ENCODE data around the gene C9orf50. TPM values are rescaled to one million over a fixed set of nuclear protein-coding genes. Genes with fewer than 3 reads are reported as not detected.

C9orf50 gene
- total RNA-seq, 3 donors from 2014 or later: not detected

GRCh38 chr9:129628709-129629108, 7.8 kb upstream of the C9orf50 start:
- Histone ChIP-seq H3K4me1 (ENCODE audit: low read depth) (peaks cover 15% of the 10 kb centered on the region), H3K9me3 (no peaks in the 10 kb centered on the region), H3K4me3 (no peak overlapping the region), H3K36me3 (ENCODE audit: low read depth) (no peaks in the 10 kb centered on the region)
- intact Hi-C loops (cut with DNase I, micrococcal nuclease): no loop called here
- no peak for TF ChIP-seq CTCF (IDR thresholded peaks at IDR 0.05)
- DNase-seq (no peak), ATAC-seq (no peak)

- no peak overlapping the region for H3K4me3 ChIP-seq
- no peaks in the 10 kb centered on the region for H3K9me3 ChIP-seq
- ATAC-seq (no peak), DNase-seq (no peak)
- no peak for TF ChIP-seq CTCF (IDR thresholded peaks at IDR 0.05)
- H3K36me3 ChIP-seq (ENCODE audit: low read depth): no peaks in the 10 kb centered on the region
- intact Hi-C loops (cut with DNase I, micrococcal nuclease): no loop called here
- H3K4me1 ChIP-seq (ENCODE audit: low read depth): peaks cover 15% of the 10 kb centered on the region
Measured at GRCh38 chr9:129627556-129628440, 6.9 kb upstream of the C9orf50 start.

- Histone ChIP-seq H3K4me3 (peak overlapping the region; percentile 29), H3K4me1 (ENCODE audit: low read depth) (peaks cover 15% of the 10 kb centered on the region)
- intact Hi-C loops (cut with DNase I, micrococcal nuclease): no loop called here
Measured at GRCh38 chr9:129626625-129627284, 5.9 kb upstream of the C9orf50 start.

GRCh38 chr9:129626079-129626624, 5.3 kb upstream of the C9orf50 start, which contains the start of gene NTMT1:
NTMT1 (plus strand) TSS chr9:129626163; CDS start chr9:129632704, 6,541 bp downstream.
- TF ChIP-seq CTCF (IDR thresholded peaks at IDR 0.05): no peak
- DNase-seq (peak; percentile 90 to 93 (median 92)), ATAC-seq (peak; percentile 95)
- Histone ChIP-seq H3K4me3 (peak within 1 kb of the TSS; percentile 29), H3K4me1 (ENCODE audit: low read depth) (peaks cover 15% of the 10 kb centered on the region), H3K9me3 (no peaks in the 10 kb centered on the region), H3K36me3 (ENCODE audit: low read depth) (no peaks in the 10 kb centered on the region)
- intact Hi-C loops (cut with DNase I, micrococcal nuclease): no loop called here

More at GRCh38 chr9:129626625-129627284, 5.9 kb upstream of the C9orf50 start:
- no peaks in the 10 kb centered on the region for H3K36me3 ChIP-seq (ENCODE audit: low read depth)
- TF ChIP-seq CTCF (IDR thresholded peaks at IDR 0.05): no peak
- ATAC-seq (peak; percentile 72), DNase-seq (peak in 2 of 3 donors; percentile 57 to 65)
- no peaks in the 10 kb centered on the region for H3K9me3 ChIP-seq

- intact Hi-C loops (cut with DNase I, micrococcal nuclease): no loop called here
- Histone ChIP-seq H3K4me3 (no peak overlapping the region), H3K4me1 (ENCODE audit: low read depth) (peaks cover 24% of the 10 kb centered on the region)
Measured at GRCh38 chr9:129624947-129625346, 4.0 kb upstream of the C9orf50 start.

More at GRCh38 chr9:129624947-129625346, 4.0 kb upstream of the C9orf50 start:
- no peak for TF ChIP-seq CTCF (IDR thresholded peaks at IDR 0.05)
- no peaks in the 10 kb centered on the region for H3K36me3 ChIP-seq (ENCODE audit: low read depth)
- H3K9me3 ChIP-seq: no peaks in the 10 kb centered on the region
- no peak for ATAC-seq
- no peak for DNase-seq

All from mucosa of descending colon (tissue), 3 donors.